ENCODE results near the gene TMEM69.

DNA sequence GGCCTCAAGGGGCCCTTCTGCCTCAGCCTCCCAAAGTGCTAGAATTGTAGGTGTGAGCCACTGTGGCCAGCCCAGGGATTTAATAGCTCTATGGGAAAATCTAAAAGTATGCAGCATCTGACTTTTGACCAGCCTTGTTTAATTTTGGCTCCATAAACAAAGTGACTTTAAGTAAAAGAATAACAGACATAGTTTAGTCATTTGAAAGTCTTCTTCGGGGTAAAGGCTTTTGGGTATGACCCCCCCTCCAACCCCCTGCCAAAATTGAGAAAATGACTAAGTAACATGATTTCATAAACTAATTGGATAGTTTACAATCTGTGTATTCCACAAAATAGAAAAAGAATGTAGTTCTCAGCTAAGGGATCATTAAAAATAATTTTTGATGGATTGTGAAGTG is 18.6 kb upstream of the TMEM69 start:
- TF ChIP-seq, protein P1, sequence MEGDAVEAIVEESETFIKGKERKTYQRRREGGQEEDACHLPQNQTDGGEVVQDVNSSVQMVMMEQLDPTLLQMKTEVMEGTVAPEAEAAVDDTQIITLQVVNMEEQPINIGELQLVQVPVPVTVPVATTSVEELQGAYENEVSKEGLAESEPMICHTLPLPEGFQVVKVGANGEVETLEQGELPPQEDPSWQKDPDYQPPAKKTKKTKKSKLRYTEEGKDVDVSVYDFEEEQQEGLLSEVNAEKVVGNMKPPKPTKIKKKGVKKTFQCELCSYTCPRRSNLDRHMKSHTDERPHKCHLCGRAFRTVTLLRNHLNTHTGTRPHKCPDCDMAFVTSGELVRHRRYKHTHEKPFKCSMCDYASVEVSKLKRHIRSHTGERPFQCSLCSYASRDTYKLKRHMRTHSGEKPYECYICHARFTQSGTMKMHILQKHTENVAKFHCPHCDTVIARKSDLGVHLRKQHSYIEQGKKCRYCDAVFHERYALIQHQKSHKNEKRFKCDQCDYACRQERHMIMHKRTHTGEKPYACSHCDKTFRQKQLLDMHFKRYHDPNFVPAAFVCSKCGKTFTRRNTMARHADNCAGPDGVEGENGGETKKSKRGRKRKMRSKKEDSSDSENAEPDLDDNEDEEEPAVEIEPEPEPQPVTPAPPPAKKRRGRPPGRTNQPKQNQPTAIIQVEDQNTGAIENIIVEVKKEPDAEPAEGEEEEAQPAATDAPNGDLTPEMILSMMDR (IDR thresholded peaks at IDR 0.05; ENCODE audit: poor library complexity) = no peak
- no peak for TF ChIP-seq EZH2 (IDR thresholded peaks at IDR 0.05; ENCODE audit: borderline replicate concordance)

Data from hepatocyte (in vitro differentiated cells).